IMR-90 (cell line): Measurements from ENCODE around the gene REPS2. TPM values are rescaled to one million over a fixed set of nuclear protein-coding genes. Genes with fewer than 3 reads are reported as not detected.

Experiments used
- ATAC-seq: fragments of 200-7000 bp; cut with Tn5 transposase; 2 replicates; pipeline ENCODE4 v1.9.1; 2020; ENCODE audit warnings: low read depth, mild to moderate bottlenecking, moderate library complexity
- BruUV-seq: library from RNA; stranded (reverse); fragments of 400-500 nt; replicated peaks from 2 replicates; lab custom pipeline; 2021; lab: Mats Ljungman, UMichigan
- CTCF ChIA-PET: fragments of 300-600 bp; formaldehyde crosslinking; extraction: SDS; loops from one replicate; lab custom pipeline; 2021; ENCODE audit warnings: antibody characterized with exemption; lab: Yijun Ruan, JAX
- POLR2A ChIA-PET: fragments of 300-600 bp; sonication (Branson Sonifier 250); formaldehyde crosslinking; loops from one replicate; lab custom pipeline; 2022; ENCODE audit warnings: antibody characterized with exemption; ENCODE audit not compliant: unreplicated experiment; lab: Charles Lee
- DNase-seq: peaks from one replicate; pipeline ENCODE4 v3.0.0; 2013
- H2AFZ ChIP-seq: replicated peaks from 2 replicates; pipeline ENCODE3; 2013; ENCODE audit warnings: low read length, mild to moderate bottlenecking; ENCODE audit not compliant: poor library complexity
- H2AK5ac ChIP-seq: 2 replicates; pipeline ENCODE4 v1.6.1; 2013; ENCODE audit warnings: low read depth, low read length, inconsistent platforms
- H2AK9ac ChIP-seq: replicated peaks from 2 replicates; pipeline ENCODE3; 2013; ENCODE audit warnings: mild to moderate bottlenecking, low read depth, low read length, moderate library complexity; ENCODE audit not compliant: poor library complexity
- H2BK120ac ChIP-seq: 2 replicates; pipeline ENCODE4 v1.6.1; 2013; ENCODE audit warnings: low read depth, low read length, inconsistent platforms
- H2BK15ac ChIP-seq: 3 replicates; pipeline ENCODE4 v1.6.1; 2013; ENCODE audit warnings: low read depth, low read length, inconsistent platforms
- H2BK20ac ChIP-seq: 2 replicates; pipeline ENCODE4 v1.6.1; 2013; ENCODE audit warnings: low read depth, mild to moderate bottlenecking, inconsistent platforms, low read length, moderate library complexity
- H2BK5ac ChIP-seq: 2 replicates; pipeline ENCODE4 v1.6.1; 2013; ENCODE audit warnings: mild to moderate bottlenecking, low read depth, low read length, inconsistent platforms; ENCODE audit not compliant: poor library complexity, severe bottlenecking
- H3K14ac ChIP-seq: replicated peaks from 2 replicates; pipeline ENCODE4 v1.6.1; 2013; ENCODE audit warnings: low read depth, low read length, inconsistent platforms
- H3K18ac ChIP-seq: 2 replicates; pipeline ENCODE4 v1.6.1; 2013; ENCODE audit warnings: low read depth, low read length, control low read depth
- H3K23ac ChIP-seq: 2 replicates; pipeline ENCODE4 v1.6.1; 2013; ENCODE audit warnings: low read depth, low read length, inconsistent platforms
- H3K27ac ChIP-seq: 2 replicates; pipeline ENCODE4 v1.5.1; 2013; ENCODE audit warnings: mild to moderate bottlenecking, control low read depth, low read length; ENCODE audit not compliant: insufficient read depth
- H3K27me3 ChIP-seq: 2 replicates; pipeline ENCODE4 v1.6.1; 2013; ENCODE audit warnings: low read length; ENCODE audit not compliant: control insufficient read depth, insufficient read depth
- H3K36me3 ChIP-seq: 2 replicates; pipeline ENCODE4 v1.6.1; 2013; ENCODE audit warnings: low read length, mixed read lengths; ENCODE audit not compliant: control insufficient read depth, insufficient read depth
- H3K4ac ChIP-seq: 2 replicates; pipeline ENCODE4 v1.6.1; 2013; ENCODE audit warnings: low read depth, low read length, inconsistent platforms
- H3K4me1 ChIP-seq: 2 replicates; pipeline ENCODE4 v1.6.1; 2013; ENCODE audit warnings: low read length, mixed read lengths; ENCODE audit not compliant: control insufficient read depth, insufficient read depth
- H3K4me2 ChIP-seq: 2 replicates; pipeline ENCODE4 v1.6.1; 2013; ENCODE audit warnings: low read depth, mild to moderate bottlenecking, control low read depth, low read length, moderate library complexity
- H3K4me3 ChIP-seq: 2 replicates; pipeline ENCODE4 v1.5.1; 2013; ENCODE audit warnings: low read depth, mild to moderate bottlenecking, control low read depth, low read length, moderate library complexity; ENCODE audit not compliant: insufficient read depth
- H3K56ac ChIP-seq: 2 replicates; pipeline ENCODE4 v1.6.1; 2013; ENCODE audit warnings: low read length, inconsistent platforms; ENCODE audit not compliant: insufficient read depth; ENCODE audit errors: extremely low read depth
- H3K79me1 ChIP-seq, 2 experiments: 2 replicates each; pipeline ENCODE4 v1.6.1; 2013; ENCODE audit warnings: low read length in 2 of 2, inconsistent platforms in 1 of 2, low read depth in 1 of 2
- H3K9ac ChIP-seq: 2 replicates; pipeline ENCODE4 v1.6.1; 2013; ENCODE audit warnings: low read depth, low read length, control low read depth
- H3K9me1 ChIP-seq: 2 replicates; pipeline ENCODE4 v1.6.1; 2013; ENCODE audit warnings: low read length, inconsistent platforms; ENCODE audit not compliant: insufficient read depth
- H3K9me3 ChIP-seq: 2 replicates; pipeline ENCODE4 v1.6.1; 2013; ENCODE audit warnings: low read length; ENCODE audit not compliant: control insufficient read depth, insufficient read depth
- H4K20me1 ChIP-seq: 2 replicates; pipeline ENCODE4 v1.6.1; 2013; ENCODE audit warnings: low read length, inconsistent platforms; ENCODE audit not compliant: insufficient read depth
- H4K5ac ChIP-seq: 2 replicates; pipeline ENCODE4 v1.6.1; 2013; ENCODE audit warnings: mild to moderate bottlenecking, low read depth, low read length, control low read depth
- H4K8ac ChIP-seq, 2 experiments: 2 replicates each; pipeline ENCODE4 v1.6.1; 2013; ENCODE audit warnings: low read depth in 2 of 2, low read length in 2 of 2, control low read depth in 1 of 2, inconsistent platforms in 1 of 2
- H4K91ac ChIP-seq: 2 replicates; pipeline ENCODE4 v1.6.1; 2013; ENCODE audit warnings: low read depth, low read length, inconsistent platforms; ENCODE audit not compliant: insufficient read depth
- BHLHE40 ChIP-seq: fragments of 150-350 bp; IDR thresholded peaks from 2 replicates; pipeline ENCODE4 v1.6.1; 2016; ENCODE audit warnings: mild to moderate bottlenecking, low read depth, low read length
- CHD1 ChIP-seq: IDR thresholded peaks from 2 replicates; pipeline ENCODE4 v1.6.1; 2012; ENCODE audit warnings: low read depth, low read length, improper control_type of control experiment
- FOS ChIP-seq: fragments of 150-350 bp; IDR thresholded peaks from 2 replicates; pipeline ENCODE4 v1.6.1; 2016; ENCODE audit warnings: low read depth, low read length
- MAZ ChIP-seq: IDR thresholded peaks from 2 replicates; pipeline ENCODE4 v1.6.1; 2012; ENCODE audit warnings: low read depth, mild to moderate bottlenecking, low read length, improper control_type of control experiment, moderate library complexity, borderline replicate concordance
- RCOR1 ChIP-seq: IDR thresholded peaks from 2 replicates; pipeline ENCODE4 v1.6.1; 2012; ENCODE audit warnings: mild to moderate bottlenecking, low read length, improper control_type of control experiment; ENCODE audit not compliant: insufficient replicate concordance
- RFX5 ChIP-seq: IDR thresholded peaks from 2 replicates; pipeline ENCODE4 v1.8.0; 2012; ENCODE audit warnings: low read depth, mild to moderate bottlenecking, low read length, moderate library complexity
- SMC3 ChIP-seq: fragments of 150-350 bp; IDR thresholded peaks from 2 replicates; pipeline ENCODE4 v1.6.1; 2016; ENCODE audit warnings: low read depth, mild to moderate bottlenecking, antibody characterized with exemption, low read length, moderate library complexity
- WGBS, 2 experiments: methylation state at CpG; one replicate each; pipeline versions ENCODE4 v1.1.5 to v1.1.7; 2013; ENCODE audit warnings: missing lambda C conversion rate in 2 of 2; ENCODE audit not compliant: insufficient read length in 1 of 2; ENCODE audit errors: extremely low coverage in 2 of 2; 5-methylcytosine and 5-hydroxymethylcytosine counted together
- dilution Hi-C: fragments of 300-500 bp; cut with HindIII; formaldehyde crosslinking; loops from one replicate; pipeline ENCODE4 v1.14.3; 2018; ENCODE audit warnings: low sequenced_read_pairs; ENCODE audit not compliant: unreplicated experiment
- in situ Hi-C: fragments of 300-500 bp; cut with MboI; formaldehyde crosslinking; loops from 3 replicates; pipeline ENCODE4 v1.14.3; 2019; ENCODE audit warnings: low sequenced_read_pairs, inconsistent platforms, mixed read lengths
- intact Hi-C: fragments of 100-400 bp; cut with micrococcal nuclease; formaldehyde crosslinking; loops from 2 replicates; pipeline ENCODE4 v1.10.0; 2022
- polyA plus RNA-seq, 3 experiments: library from polyadenylated mRNA; depleted of rRNA; stranded (reverse); fragments of >200 nt; gene quantifications; 2 replicates each; pipeline ENCODE4 v1.2.3, GENCODE V29; 2012; ENCODE audit warnings: low replicate concordance in 1 of 3
- total RNA-seq: library from RNA; depleted of rRNA; stranded (reverse); fragments of >200 nt; gene quantifications from 2 replicates; pipeline ENCODE4 v1.2.3, GENCODE V29; 2012

REPS2 gene
- total and polyA plus RNA-seq, 2 of the 4 experiments (the other 2 are of a cell fraction): 0.02 to 0.18 TPM

DNA sequence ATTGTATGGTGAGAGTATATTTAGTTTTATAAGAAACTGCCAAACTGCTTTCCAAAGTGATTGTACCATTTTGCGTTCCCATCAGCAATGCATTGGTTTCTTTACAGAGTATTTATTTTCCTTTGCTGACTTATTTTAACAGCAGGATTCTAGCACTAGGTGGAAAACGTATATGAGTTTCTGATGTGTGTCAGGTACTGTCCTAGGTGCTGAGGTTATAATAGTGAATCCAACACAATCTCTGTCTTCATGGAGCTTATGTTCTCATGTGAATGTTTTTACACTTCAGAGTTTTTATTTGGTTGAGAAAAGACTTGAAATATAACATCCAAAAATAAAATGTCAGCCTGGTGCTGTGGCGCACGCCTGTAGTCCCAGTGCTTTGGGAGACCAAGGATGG is 4.0 kb downstream of the REPS2 start:
- TF ChIP-seq FOS (no peak), MAZ (no peak), CHD1 (no peak), SMC3 (no peak), RCOR1 (no peak), BHLHE40 (no peak), RFX5 (no peak)
- CTCF ChIA-PET: no interaction called here
- DNase-seq: no peak
- Histone ChIP-seq H2AK5ac (no peak overlapping the region), H2BK5ac (no peak overlapping the region), H3K56ac (no peak overlapping the region), H3K36me3 (no peaks in the 10 kb centered on the region), H2AFZ (no peak overlapping the region), H2BK15ac (no peak overlapping the region), H4K91ac (no peak overlapping the region), H3K18ac (no peak overlapping the region), H4K5ac (no peak overlapping the region), H3K4ac (no peak overlapping the region), H4K8ac (no peak overlapping the region), H3K4me3 (no peak overlapping the region), H3K4me1 (peaks cover 2% of the 10 kb centered on the region; the same call in 1 of the 2 replicates), H3K9ac (no peak overlapping the region), H2AK9ac (no peak overlapping the region), H2BK20ac (no peak overlapping the region), H3K79me1 (no peaks in the 10 kb centered on the region), H3K27ac (no peak overlapping the region), H3K4me2 (no peak overlapping the region), H4K20me1 (no peaks in the 10 kb centered on the region), H3K9me1 (no peaks in the 10 kb centered on the region), H3K23ac (no peak overlapping the region), H3K9me3 (no peaks in the 10 kb centered on the region), H2BK120ac (no peak overlapping the region), H3K14ac (no peak overlapping the region), H3K27me3 (peaks cover 19% of the 10 kb centered on the region)
- POLR2A ChIA-PET: no interaction called here
- no CpG with 5 or more reads among the region's 4 CpGs for WGBS, 2 experiments
- in situ Hi-C loops (no loop called here), dilution Hi-C loops (no loop called here), intact Hi-C loops (no loop called here)
- BruUV-seq: no TSS peak
- no peak for ATAC-seq
